ENCODE results near the gene ZC2HC1C.
"Not testable (repeated sequence)": the region's sequence is repeated elsewhere in the genome, so short reads cannot be mapped to it uniquely, and the experiment has no call there.

Gene ZC2HC1C

GRCh38 chr14:75066691-75067090, 2.8 kb upstream of the ZC2HC1C start:
- H3K9me3 Mint-ChIP-seq: no peaks in the 10 kb centered on the region
- H3K4me3 Mint-ChIP-seq: no peak overlapping the region
- intact Hi-C loops (cut with micrococcal nuclease): no loop called here
- peaks cover 19% of the 10 kb centered on the region for H3K4me1 Mint-ChIP-seq (ENCODE audit: low read depth)
- H3K36me3 Mint-ChIP-seq (ENCODE audit: low read depth): peaks cover 7% of the 10 kb centered on the region
- no peak overlapping the region for H3K27ac Mint-ChIP-seq
- no peaks in the 10 kb centered on the region for H3K27me3 Mint-ChIP-seq

GRCh38 chr14:75067212-75067611, 2.2 kb upstream of the ZC2HC1C start:
- Mint-ChIP-seq H3K9me3 (no peaks in the 10 kb centered on the region), H3K27ac (no peak overlapping the region), H3K4me1 (ENCODE audit: low read depth) (peaks cover 19% of the 10 kb centered on the region), H3K27me3 (no peaks in the 10 kb centered on the region), H3K4me3 (no peak overlapping the region), H3K36me3 (ENCODE audit: low read depth) (peaks cover 7% of the 10 kb centered on the region)
- intact Hi-C loops (cut with micrococcal nuclease): no loop called here

GRCh38 chr14:75067765-75068164, 1.7 kb upstream of the ZC2HC1C start:
- intact Hi-C loops (cut with micrococcal nuclease); H3K27ac Mint-ChIP-seq: not testable (repeated sequence)

GRCh38 chr14:75068294-75069120, 934 bp upstream of the ZC2HC1C start:
- Mint-ChIP-seq H3K27ac (no peak overlapping the region), H3K27me3 (no peaks in the 10 kb centered on the region), H3K4me1 (ENCODE audit: low read depth) (peaks cover 14% of the 10 kb centered on the region), H3K36me3 (ENCODE audit: low read depth) (peaks cover 6% of the 10 kb centered on the region), H3K4me3 (no peak overlapping the region), H3K9me3 (no peaks in the 10 kb centered on the region)
- intact Hi-C loops (cut with micrococcal nuclease): no loop called here

More at GRCh38 chr14:75067765-75068164, 1.7 kb upstream of the ZC2HC1C start:
- H3K9me3 Mint-ChIP-seq; H3K4me3 Mint-ChIP-seq; H3K36me3 Mint-ChIP-seq (ENCODE audit: low read depth); H3K27me3 Mint-ChIP-seq: not testable (repeated sequence)
- peaks cover 19% of the 10 kb centered on the region for H3K4me1 Mint-ChIP-seq (ENCODE audit: low read depth)

GRCh38 chr14:75069811-75070145, 337 bp downstream of the ZC2HC1C start:
- Mint-ChIP-seq H3K27ac (no peak overlapping the region), H3K4me1 (ENCODE audit: low read depth) (peaks cover 6% of the 10 kb centered on the region), H3K4me3 (no peak overlapping the region), H3K36me3 (ENCODE audit: low read depth) (no peaks in the 10 kb centered on the region), H3K9me3 (no peaks in the 10 kb centered on the region), H3K27me3 (no peaks in the 10 kb centered on the region)
- intact Hi-C loops (cut with micrococcal nuclease): no loop called here

GRCh38 chr14:75070383-75070782, 942 bp downstream of the ZC2HC1C start:
- H3K4me1 Mint-ChIP-seq (ENCODE audit: low read depth): peaks cover 6% of the 10 kb centered on the region
- no peaks in the 10 kb centered on the region for H3K27me3 Mint-ChIP-seq
- no peaks in the 10 kb centered on the region for H3K36me3 Mint-ChIP-seq (ENCODE audit: low read depth)
- intact Hi-C loops (cut with micrococcal nuclease): no loop called here
- H3K27ac Mint-ChIP-seq: no peak overlapping the region
- H3K4me3 Mint-ChIP-seq: no peak overlapping the region
- no peaks in the 10 kb centered on the region for H3K9me3 Mint-ChIP-seq

- Mint-ChIP-seq H3K36me3 (ENCODE audit: low read depth) (peaks cover 14% of the 10 kb centered on the region), H3K27me3 (no peaks in the 10 kb centered on the region), H3K4me1 (ENCODE audit: low read depth) (no peaks in the 10 kb centered on the region), H3K27ac (no peak overlapping the region), H3K9me3 (no peaks in the 10 kb centered on the region), H3K4me3 (no peak overlapping the region)
- intact Hi-C loops (cut with micrococcal nuclease): no loop called here
These were observed 8.4 kb downstream of the ZC2HC1C start for GRCh38 chr14:75077794-75078193.

GRCh38 chr14:75079521-75079920, 10.1 kb downstream of the ZC2HC1C start:
- Mint-ChIP-seq H3K27ac (no peak overlapping the region), H3K27me3 (no peaks in the 10 kb centered on the region), H3K4me1 (ENCODE audit: low read depth) (no peaks in the 10 kb centered on the region), H3K9me3 (no peaks in the 10 kb centered on the region), H3K36me3 (ENCODE audit: low read depth) (peaks cover 32% of the 10 kb centered on the region), H3K4me3 (no peak overlapping the region)
- intact Hi-C loops (cut with micrococcal nuclease): no loop called here

GRCh38 chr14:75081660-75082229, 12.3 kb downstream of the ZC2HC1C start:
- Mint-ChIP-seq H3K4me3 (no peak overlapping the region), H3K36me3 (ENCODE audit: low read depth) (peaks cover 54% of the 10 kb centered on the region), H3K9me3 (no peaks in the 10 kb centered on the region), H3K4me1 (ENCODE audit: low read depth) (no peaks in the 10 kb centered on the region), H3K27me3 (no peaks in the 10 kb centered on the region), H3K27ac (no peak overlapping the region)
- intact Hi-C loops (cut with micrococcal nuclease): loop anchor here (10.0 kb wide), 1 partner anchor 47 kb away; no protein-coding TSS in a partner anchor

- no peaks in the 10 kb centered on the region for H3K27me3 Mint-ChIP-seq
- intact Hi-C loops (cut with micrococcal nuclease): loop anchor here (10.0 kb wide), 1 partner anchor 48 kb away; no protein-coding TSS in a partner anchor
- no peaks in the 10 kb centered on the region for H3K9me3 Mint-ChIP-seq
- no peaks in the 10 kb centered on the region for H3K4me1 Mint-ChIP-seq (ENCODE audit: low read depth)
- no peak overlapping the region for H3K4me3 Mint-ChIP-seq
- no peak overlapping the region for H3K27ac Mint-ChIP-seq
- H3K36me3 Mint-ChIP-seq (ENCODE audit: low read depth): peaks cover 66% of the 10 kb centered on the region
These were observed 13.8 kb downstream of the ZC2HC1C start for GRCh38 chr14:75083271-75083670.

GRCh38 chr14:75084513-75084912, 15.1 kb downstream of the ZC2HC1C start:
- Mint-ChIP-seq H3K4me1 (ENCODE audit: low read depth) (no peaks in the 10 kb centered on the region), H3K4me3 (no peak overlapping the region), H3K36me3 (ENCODE audit: low read depth) (peaks cover 66% of the 10 kb centered on the region), H3K9me3 (no peaks in the 10 kb centered on the region), H3K27ac (no peak overlapping the region), H3K27me3 (no peaks in the 10 kb centered on the region)
- intact Hi-C loops (cut with micrococcal nuclease): loop anchor here (10.0 kb wide), 1 partner anchor 50 kb away; no protein-coding TSS in a partner anchor

GRCh38 chr14:75088153-75088552, 18.7 kb downstream of the ZC2HC1C start:
- H3K27me3 Mint-ChIP-seq: no peaks in the 10 kb centered on the region
- no peaks in the 10 kb centered on the region for H3K9me3 Mint-ChIP-seq
- peaks cover 77% of the 10 kb centered on the region for H3K36me3 Mint-ChIP-seq (ENCODE audit: low read depth)
- H3K4me1 Mint-ChIP-seq (ENCODE audit: low read depth): no peaks in the 10 kb centered on the region
- H3K27ac Mint-ChIP-seq: no peak overlapping the region
- no peak overlapping the region for H3K4me3 Mint-ChIP-seq
- intact Hi-C loops (cut with micrococcal nuclease): loop anchor here (1.0 to 10.0 kb wide), 4 partner anchors 53 to 227 kb away; no protein-coding TSS in a partner anchor

- Mint-ChIP-seq H3K4me1 (ENCODE audit: low read depth) (no peaks in the 10 kb centered on the region), H3K9me3 (no peaks in the 10 kb centered on the region), H3K4me3 (no peak overlapping the region), H3K36me3 (ENCODE audit: low read depth) (peaks cover 76% of the 10 kb centered on the region), H3K27ac (no peak overlapping the region), H3K27me3 (no peaks in the 10 kb centered on the region)
- intact Hi-C loops (cut with micrococcal nuclease): loop anchor here (1.0 to 10.0 kb wide), 4 partner anchors 54 to 228 kb away; no protein-coding TSS in a partner anchor
These were observed 19.3 kb downstream of the ZC2HC1C start for GRCh38 chr14:75088566-75089373.

- Mint-ChIP-seq H3K4me1 (ENCODE audit: low read depth) (no peaks in the 10 kb centered on the region), H3K9me3 (no peaks in the 10 kb centered on the region), H3K27me3 (no peaks in the 10 kb centered on the region), H3K4me3 (no peak overlapping the region), H3K36me3 (ENCODE audit: low read depth) (peaks cover 76% of the 10 kb centered on the region), H3K27ac (no peak overlapping the region)
- intact Hi-C loops (cut with micrococcal nuclease): no loop called here
These were observed 20.9 kb downstream of the ZC2HC1C start for GRCh38 chr14:75090353-75090752.
